Breast epithelium (tissue), 4 donors: ENCODE measurements around the gene TMEM253. TPM values are rescaled to one million over a fixed set of nuclear protein-coding genes. Genes with fewer than 3 reads are reported as not detected.

ENCODE experiments used
- DNase-seq, 2 donors: peaks; one replicate each; pipeline ENCODE4 v3.0.0-alpha.2; 2019; ENCODE audit warnings: low spot score in 2 of 2
- H3K27ac ChIP-seq, 2 donors: fragments of 200-600 bp; sonication (generic) in 1 of 2; one replicate each; pipeline ENCODE4 v1.5.1; 2016 to 2019; ENCODE audit warnings: mild to moderate bottlenecking in 1 of 2
- H3K27me3 ChIP-seq, 2 donors: fragments of 200-600 bp; sonication (generic) in 1 of 2; one replicate each; pipeline versions ENCODE4 v1.5.1 to v1.6.0; 2017 to 2019; ENCODE audit warnings: control low read depth in 1 of 2, mild to moderate bottlenecking in 1 of 2
- H3K36me3 ChIP-seq: fragments of 200-600 bp; one replicate; pipeline ENCODE4 v1.5.1; 2019
- H3K4me1 ChIP-seq, 2 donors: fragments of 200-600 bp; sonication (generic); one replicate each; pipeline ENCODE4 v1.5.1; 2016 to 2019; ENCODE audit warnings: control low read depth in 1 of 2
- H3K4me3 ChIP-seq, 3 donors: fragments of 200-600 bp; sonication (generic); 1 replicate in 2 of 3; 2 replicates in 1 of 3; pipeline ENCODE4 v1.5.1; 2016 to 2019; ENCODE audit warnings: mild to moderate bottlenecking in 3 of 3, moderate library complexity in 2 of 3
- H3K9me3 ChIP-seq, 2 donors: fragments of 200-600 bp; sonication (generic) in 1 of 2; one replicate each; pipeline ENCODE4 v1.5.1; 2016 to 2019; ENCODE audit warnings: control low read depth in 1 of 2
- CTCF ChIP-seq, 3 donors: fragments of 450-650 bp; IDR thresholded peaks; one replicate each; pipeline ENCODE4 v1.5.1; 2016 to 2017; ENCODE audit warnings: antibody characterized with exemption in 3 of 3, mild to moderate bottlenecking in 3 of 3, moderate library complexity in 3 of 3
- POLR2A ChIP-seq: fragments of 450-650 bp; IDR thresholded peaks from one replicate; pipeline ENCODE4 v1.6.1; 2016; ENCODE audit warnings: antibody characterized with exemption, mild to moderate bottlenecking, moderate library complexity
- POLR2AphosphoS5 ChIP-seq, 3 donors: sonication (generic); formaldehyde crosslinking; IDR thresholded peaks; one replicate each; pipeline ENCODE4 v1.6.1; 2017; ENCODE audit warnings: antibody characterized with exemption in 3 of 3
- intact Hi-C: fragments of 100-400 bp; cut with DNase I; formaldehyde crosslinking; loops from one replicate; pipeline ENCODE4 v1.15.1; 2023; ENCODE audit warnings: low total_unique reads
- total RNA-seq, 3 donors: library from RNA; depleted of rRNA; stranded (reverse); fragments of >200 nt; gene quantifications; one replicate each; pipeline ENCODE4 v1.1.0, GENCODE V29; 2016

The TMEM253 gene
- total RNA-seq, 3 donors from 2014 or later: 0.44 to 1.3 (median 0.98) TPM

DNA sequence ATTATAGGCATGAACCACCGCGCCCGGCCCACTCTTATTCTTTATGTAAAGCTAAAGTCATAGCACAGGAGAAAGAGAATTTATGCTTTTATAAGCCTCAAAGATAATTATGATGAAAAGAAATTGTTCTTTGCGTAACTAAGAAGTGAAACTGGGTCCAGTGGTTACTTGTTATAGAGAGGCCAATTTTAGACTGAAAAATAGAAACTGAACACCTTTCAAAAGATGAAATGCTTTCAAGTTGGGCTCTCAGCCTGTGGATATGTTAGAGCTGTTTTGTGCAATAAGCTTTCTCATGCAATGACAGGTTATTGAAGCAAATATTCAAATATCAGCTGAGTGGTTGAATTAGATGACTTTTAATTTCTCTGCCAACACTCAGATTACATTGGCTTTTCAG is 7.9 kb downstream of the TMEM253 start:
- no peaks in the 10 kb centered on the region for H3K9me3 ChIP-seq
- H3K27me3 ChIP-seq: no peaks in the 10 kb centered on the region
- H3K4me1 ChIP-seq: peaks cover 8 to 14% of the 10 kb centered on the region in 2 donors
- no peaks in the 10 kb centered on the region for H3K36me3 ChIP-seq
- no peak overlapping the region for H3K4me3 ChIP-seq
- intact Hi-C loops: no loop called here
- no peak overlapping the region for H3K27ac ChIP-seq
- no peak for DNase-seq
- no peak for TF ChIP-seq POLR2AphosphoS5 (IDR thresholded peaks at IDR 0.05)
- no peak for TF ChIP-seq POLR2A
- TF ChIP-seq CTCF (IDR thresholded peaks at IDR 0.05): no peak

DNA sequence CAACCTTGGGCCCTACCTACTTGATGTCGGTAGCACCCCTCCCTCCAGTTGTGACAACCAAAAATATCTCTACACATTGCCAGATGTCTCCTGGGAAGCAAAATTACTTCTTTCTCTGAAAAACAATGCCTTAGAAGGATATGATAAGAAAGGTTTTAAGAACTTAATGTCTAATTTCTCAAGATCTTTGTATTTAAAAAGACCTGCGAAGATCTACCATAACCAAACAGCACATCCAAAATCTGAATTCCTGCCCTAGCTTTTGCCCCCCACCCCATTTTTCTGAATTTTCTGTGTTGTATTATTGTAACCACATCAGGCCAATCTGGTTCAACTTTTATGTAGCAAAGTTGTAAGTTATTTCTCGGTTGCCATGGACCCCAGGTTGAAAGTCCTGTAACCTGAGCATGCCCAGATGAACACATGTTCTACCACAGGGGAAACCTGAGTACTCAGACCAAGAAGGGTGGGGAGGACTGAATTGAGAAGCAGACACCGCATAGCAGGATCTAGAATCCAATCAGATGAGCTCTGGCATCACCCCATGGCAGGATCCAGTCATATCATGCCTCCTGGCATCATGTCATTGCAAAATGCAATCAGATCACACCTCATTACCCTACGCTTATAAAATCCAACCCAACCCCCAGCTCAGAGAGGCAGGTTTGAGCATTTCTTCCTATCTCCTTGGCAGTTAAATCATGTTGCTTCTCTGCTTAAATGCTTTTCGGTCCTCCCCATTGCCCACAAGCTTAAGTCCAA is 8.7 kb downstream of the TMEM253 start:
- peaks cover 8 to 14% of the 10 kb centered on the region in 2 donors for H3K4me1 ChIP-seq
- no peaks in the 10 kb centered on the region for H3K9me3 ChIP-seq
- no peaks in the 10 kb centered on the region for H3K36me3 ChIP-seq
- DNase-seq: no peak
- H3K27ac ChIP-seq: no peak overlapping the region
- TF ChIP-seq POLR2AphosphoS5 (IDR thresholded peaks at IDR 0.05) (no peak), CTCF (IDR thresholded peaks at IDR 0.05) (no peak), POLR2A (no peak)
- H3K27me3 ChIP-seq: no peaks in the 10 kb centered on the region
- no peak overlapping the region for H3K4me3 ChIP-seq
- intact Hi-C loops: no loop called here

DNA sequence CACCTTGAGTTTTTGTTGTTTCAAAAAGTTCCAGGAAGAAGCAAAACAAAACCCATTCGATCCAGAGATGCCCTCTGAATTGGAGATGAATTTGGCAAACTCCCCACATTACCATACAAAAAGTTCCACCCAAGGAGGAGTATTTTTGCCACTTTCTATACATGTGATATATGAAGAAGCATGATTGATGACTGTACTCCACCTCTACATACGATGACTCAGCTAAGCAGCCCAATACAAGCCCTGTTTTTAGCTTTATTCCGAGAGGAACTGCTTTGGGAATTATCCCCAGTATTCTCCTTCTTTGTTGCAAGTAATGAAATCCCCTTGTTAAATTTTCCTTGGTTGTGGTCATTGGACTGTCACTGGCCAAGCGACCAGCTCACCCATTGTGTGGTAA is 11.4 kb downstream of the TMEM253 start:
- Histone ChIP-seq H3K4me1 (no peaks in the 10 kb centered on the region), H3K36me3 (no peaks in the 10 kb centered on the region), H3K9me3 (no peaks in the 10 kb centered on the region), H3K4me3 (no peak overlapping the region), H3K27me3 (no peaks in the 10 kb centered on the region), H3K27ac (no peak overlapping the region)
- no peak for TF ChIP-seq POLR2A
- no peak for TF ChIP-seq POLR2AphosphoS5 (IDR thresholded peaks at IDR 0.05)
- TF ChIP-seq CTCF (IDR thresholded peaks at IDR 0.05): no peak
- DNase-seq: no peak
- intact Hi-C loops: no loop called here

- no peak for DNase-seq
- H3K27ac ChIP-seq: no peak overlapping the region
- TF ChIP-seq POLR2A: no peak
- no peak for TF ChIP-seq POLR2AphosphoS5 (IDR thresholded peaks at IDR 0.05)
- no peak for TF ChIP-seq CTCF (IDR thresholded peaks at IDR 0.05)
- no peaks in the 10 kb centered on the region for H3K27me3 ChIP-seq
- H3K9me3 ChIP-seq: no peaks in the 10 kb centered on the region
- no peak overlapping the region for H3K4me3 ChIP-seq
- no peaks in the 10 kb centered on the region for H3K4me1 ChIP-seq
- intact Hi-C loops: no loop called here
- H3K36me3 ChIP-seq: no peaks in the 10 kb centered on the region
Observed at GRCh38 chr14:21113369-21113768, 12.5 kb downstream of the TMEM253 start.

- H3K27me3 ChIP-seq: no peaks in the 10 kb centered on the region
- intact Hi-C loops: no loop called here
- TF ChIP-seq POLR2A (no peak), CTCF (IDR thresholded peaks at IDR 0.05) (no peak), POLR2AphosphoS5 (IDR thresholded peaks at IDR 0.05) (no peak)
- no peak overlapping the region for H3K27ac ChIP-seq
- no peak for DNase-seq
- no peak overlapping the region for H3K4me3 ChIP-seq
- H3K9me3 ChIP-seq: no peaks in the 10 kb centered on the region
- no peaks in the 10 kb centered on the region for H3K36me3 ChIP-seq
- H3K4me1 ChIP-seq: no peaks in the 10 kb centered on the region
Observed at GRCh38 chr14:21118933-21119332, 18.1 kb downstream of the TMEM253 start.
